HepG2 (cell line): ENCODE measurements around the gene LIMS2. TPM values are rescaled to one million over a fixed set of nuclear protein-coding genes. Genes with fewer than 3 reads are reported as not detected.

Source experiments
- ATAC-seq: fragments of 200-7000 bp; cut with Tn5 transposase; 3 replicates; pipeline ENCODE4 v1.9.1; 2020; ENCODE audit warnings: mild to moderate bottlenecking, moderate library complexity
- BruUV-seq: library from RNA; stranded (reverse); fragments of 400-500 nt; replicated peaks from 2 replicates; lab custom pipeline; 2021; lab: Mats Ljungman, UMichigan
- CTCF ChIA-PET: fragments of 300-600 bp; formaldehyde crosslinking; extraction: SDS; loops from one replicate; lab custom pipeline; 2021; ENCODE audit warnings: low total read pairs, inconsistent platforms, low intra/inter-chr PET ratio; lab: Yijun Ruan, JAX
- POLR2A ChIA-PET: fragments of 350-600 bp; sonication (Branson Sonifier 250); formaldehyde crosslinking; loops from one replicate; lab custom pipeline; 2020; ENCODE audit warnings: antibody characterized with exemption, inconsistent platforms; lab: Yijun Ruan, JAX
- DNase-seq: peaks from one replicate; pipeline ENCODE4 v3.0.0-alpha.2; 2015; ENCODE audit warnings: low spot score
- FAIRE-seq: peaks from 3 replicates; lab custom pipeline; 2011; peaks lifted over from hg19 to GRCh38; lab: Jason Lieb, UNC
- H2AFZ ChIP-seq: one replicate; pipeline ENCODE4 v1.6.1; 2011; ENCODE audit warnings: low read length, inconsistent platforms
- H3K27ac ChIP-seq: fragments of 300-600 bp; 3 replicates; pipeline ENCODE4 v1.8.0; 2011; ENCODE audit warnings: mixed run types, mild to moderate bottlenecking, mixed read lengths, low read length, inconsistent platforms; ENCODE audit not compliant: insufficient read depth; ENCODE audit errors: extremely low read length
- H3K27me3 ChIP-seq, 2 experiments: fragments of 200-600 bp in 1 of 2; 2 replicates in 1 of 2; 3 replicates in 1 of 2; pipeline versions ENCODE4 v1.6.0 to v1.8.0; 2011; ENCODE audit warnings: low read length in 2 of 2, mild to moderate bottlenecking in 2 of 2, moderate library complexity in 2 of 2, inconsistent platforms in 1 of 2; ENCODE audit not compliant: insufficient read depth in 2 of 2, control insufficient read depth in 1 of 2
- H3K36me3 ChIP-seq, 2 experiments: fragments of 200-600 bp in 1 of 2; replicated peaks in 1 of 2; 2 replicates in 1 of 2; 3 replicates in 1 of 2; pipeline versions ENCODE4 v1.5.1 to v1.8.0; 2011; ENCODE audit warnings: low read length in 2 of 2, inconsistent platforms in 1 of 2; ENCODE audit not compliant: insufficient read depth in 2 of 2, control insufficient read depth in 1 of 2
- H3K4me1 ChIP-seq: 2 replicates; pipeline ENCODE4 v1.5.1; 2012; ENCODE audit warnings: low read length, inconsistent platforms; ENCODE audit not compliant: insufficient read depth
- H3K4me2 ChIP-seq: 2 replicates; pipeline ENCODE4 v1.6.0; 2011; ENCODE audit warnings: low read depth, low read length, inconsistent platforms
- H3K4me3 ChIP-seq, 3 experiments: fragments of 200-600 bp in 1 of 3; sonication (generic), shearing (Covaris generic) in 1 of 3; replicated peaks in 1 of 3; 2 replicates each; pipeline ENCODE4 v1.5.1; 2011 to 2016; ENCODE audit warnings: low read length in 3 of 3, inconsistent platforms in 2 of 3, low read depth in 2 of 3, mild to moderate bottlenecking in 2 of 3, control low read depth in 1 of 3, mixed read lengths in 1 of 3; ENCODE audit not compliant: insufficient read depth in 1 of 3
- H3K79me2 ChIP-seq: one replicate; pipeline ENCODE4 v1.6.1; 2011; ENCODE audit warnings: low read length, inconsistent platforms; ENCODE audit not compliant: insufficient read depth
- H3K9ac ChIP-seq: 2 replicates; pipeline ENCODE4 v1.6.0; 2011; ENCODE audit warnings: mild to moderate bottlenecking, low read depth, low read length, inconsistent platforms; ENCODE audit not compliant: insufficient read depth
- H3K9me3 ChIP-seq: 2 replicates; pipeline ENCODE4 v1.5.1; 2012; ENCODE audit warnings: mild to moderate bottlenecking, low read length
- H4K20me1 ChIP-seq: 2 replicates; pipeline ENCODE4 v1.6.0; 2011; ENCODE audit warnings: inconsistent platforms, mild to moderate bottlenecking, low read length, moderate library complexity; ENCODE audit not compliant: insufficient read depth
- ARNT2 ChIP-seq: sonication (generic); formaldehyde crosslinking; IDR thresholded peaks from 2 replicates; pipeline ENCODE4 v1.8.0; 2022; ENCODE audit warnings: mild to moderate bottlenecking, low read depth, missing genetic modification reagents, moderate library complexity
- BCL3 ChIP-seq: sonication (generic); formaldehyde crosslinking; IDR thresholded peaks from 2 replicates; pipeline ENCODE4 v1.5.1; 2020; ENCODE audit warnings: mild to moderate bottlenecking, missing genetic modification reagents, moderate library complexity
- BHLHE40 ChIP-seq: IDR thresholded peaks from 2 replicates; pipeline ENCODE4 v1.6.1; 2011; ENCODE audit warnings: low read length, improper control_type of control experiment
- FOSL1 ChIP-seq: sonication (generic); formaldehyde crosslinking; IDR thresholded peaks from 2 replicates; pipeline ENCODE4 v1.9.0; 2021; ENCODE audit warnings: missing genetic modification reagents, borderline replicate concordance
- JARID2 ChIP-seq: sonication (generic); formaldehyde crosslinking; IDR thresholded peaks from 2 replicates; pipeline ENCODE4 v1.8.1; 2023; ENCODE audit warnings: missing genetic modification reagents, inconsistent platforms; ENCODE audit not compliant: insufficient replicate concordance
- PAF1 ChIP-seq: IDR thresholded peaks from 2 replicates; pipeline ENCODE4 v1.6.1; 2016; ENCODE audit warnings: missing genetic modification reagents, missing compliant biosample characterization
- RARA ChIP-seq: IDR thresholded peaks from 2 replicates; pipeline ENCODE4 v1.6.1; 2016; ENCODE audit warnings: missing genetic modification reagents, missing compliant biosample characterization
- RXRA ChIP-seq: sonication (generic); formaldehyde crosslinking; IDR thresholded peaks from 2 replicates; pipeline ENCODE4 v1.5.1; 2020; ENCODE audit warnings: missing genetic modification reagents
- SIX4 ChIP-seq: sonication (generic); formaldehyde crosslinking; IDR thresholded peaks from 2 replicates; pipeline ENCODE4 v1.4.0; 2020; ENCODE audit warnings: missing genetic modification reagents
- SOX5 ChIP-seq: IDR thresholded peaks from 2 replicates; pipeline ENCODE4 v1.6.1; 2016; ENCODE audit warnings: borderline replicate concordance
- ZNF362 ChIP-seq: sonication (generic); formaldehyde crosslinking; IDR thresholded peaks from 2 replicates; pipeline ENCODE4 v1.4.0; 2020; ENCODE audit warnings: missing genetic modification reagents, mild to moderate bottlenecking, borderline replicate concordance
- ZNF629 ChIP-seq: sonication (generic); formaldehyde crosslinking; conservative IDR thresholded peaks from 2 replicates; pipeline ENCODE4 v1.5.0; 2020; ENCODE audit warnings: missing genetic modification reagents
- WGBS: methylation state at CpG from one replicate; pipeline ENCODE4 v1.1.6; 2017; ENCODE audit warnings: low lambda C conversion rate; 5-methylcytosine and 5-hydroxymethylcytosine counted together
- in situ Hi-C: cut with HindIII; loops from 2 replicates; pipeline ENCODE4 v1.10.0; 2017; ENCODE audit warnings: low pct_unique_long_range_greater_than_20kb; ENCODE audit not compliant: extremely low pct_ligation_motif_present
- intact Hi-C: fragments of 100-400 bp; cut with micrococcal nuclease; formaldehyde crosslinking; loops from one replicate; pipeline ENCODE4 v1.10.0; 2022; ENCODE audit not compliant: unreplicated experiment
- polyA plus RNA-seq, 8 experiments: library from polyadenylated mRNA; depleted of rRNA in 3 of 8; stranded (reverse) in 7 of 8; unstranded in 1 of 8; fragments of >200 nt; fragmentation: Illumina TruSeq in 4 of 8; extraction: Trizol in 4 of 8; gene quantifications; 2 replicates each; pipeline versions ENCODE4 v1.2.1 to v1.2.3, GENCODE V29; 2011 to 2016; ENCODE audit warnings: low read depth in 4 of 8, missing spikeins in 1 of 8, mixed read lengths in 1 of 8; ENCODE audit not compliant: insufficient read depth in 1 of 8
- total RNA-seq, 5 experiments: library from RNA; depleted of rRNA; stranded (reverse); fragments of >200 nt; fragmentation: Illumina TruSeq; extraction: Trizol; gene quantifications; 2 replicates each; pipeline ENCODE4 v1.2.3, GENCODE V29; 2016; ENCODE audit warnings: low read depth in 1 of 5

Gene LIMS2
- total and polyA plus RNA-seq, 2 of the 13 experiments (the other 11 are each of a cell fraction or from before 2014, with no cell fraction given), result 1.0 to 1.9 TPM

- ChIA-PET POLR2A (no interaction called here), CTCF (no interaction called here)
- DNase-seq (no peak), ATAC-seq (no peak), FAIRE-seq (peak; percentile 30)
- 0 out of 2 replicates have a peak, but pooled peaks have one; percentile 23 for TF ChIP-seq RXRA (CRISPR knock-in tag)
- 0 out of 2 replicates have a peak, but pooled peaks have one; percentile 10 for TF ChIP-seq SOX5
- peak; percentile 49; the same call in 1 of the 2 replicates for TF ChIP-seq BHLHE40
- no peak for TF ChIP-seq BCL3 (CRISPR knock-in tag)
- 0 out of 2 replicates have a peak, but pooled peaks have one; percentile 21 for TF ChIP-seq RARA
- peaks cover 2 to 61% of the 10 kb centered on the region in 2 experiments; a peak in 4 of 5 replicates for H3K27me3 ChIP-seq
- 36% methylated on average over 8 of the region's 9 CpGs for WGBS
- H3K9ac ChIP-seq, result no peak overlapping the region
- no peak overlapping the region for H3K4me2 ChIP-seq
- H4K20me1 ChIP-seq, result no peaks in the 10 kb centered on the region
- BruUV-seq, result no TSS peak
- H3K4me1 ChIP-seq, result peaks cover 14% of the 10 kb centered on the region
- intact Hi-C loops, result no loop called here
- H3K79me2 ChIP-seq, result no peaks in the 10 kb centered on the region
- no peak overlapping the region for H3K4me3 ChIP-seq
- no peaks in the 10 kb centered on the region for H3K9me3 ChIP-seq
- H2AFZ ChIP-seq, result no peak overlapping the region
- H3K36me3 ChIP-seq, result no peaks in the 10 kb centered on the region
- in situ Hi-C loops, result no loop called here
- H3K27ac ChIP-seq, result no peak overlapping the region
Observed at GRCh38 chr2:127662937-127663565, 12.3 kb downstream of the LIMS2 start.

- no peak for DNase-seq
- ChIA-PET POLR2A (no interaction called here), CTCF (no interaction called here)
- ATAC-seq, result peak; percentile 6; the same call in 1 of the 3 replicates
- Histone ChIP-seq H2AFZ (no peak overlapping the region), H3K4me1 (peaks cover 14% of the 10 kb centered on the region), H3K79me2 (no peaks in the 10 kb centered on the region), H3K4me3 (no peak overlapping the region), H3K9me3 (no peaks in the 10 kb centered on the region), H3K27ac (no peak overlapping the region), H3K4me2 (peak overlapping the region; percentile 17; the same call in 1 of the 2 replicates), H4K20me1 (no peaks in the 10 kb centered on the region), H3K9ac (no peak overlapping the region), H3K36me3 (no peaks in the 10 kb centered on the region), H3K27me3 (peaks cover 2 to 61% of the 10 kb centered on the region in 2 experiments; a peak in 4 of 5 replicates)
- BruUV-seq, result no TSS peak
- in situ Hi-C loops, result no loop called here
- intact Hi-C loops, result no loop called here
- FAIRE-seq, result no peak
- WGBS, result 6% methylated on average over 8 of the region's 9 CpGs
- no peak for TF ChIP-seq ARNT2 (CRISPR knock-in tag)
- no peak for TF ChIP-seq ZNF362 (CRISPR knock-in tag)
- peak; percentile 54; the same call in 1 of the 2 replicates for TF ChIP-seq ZNF629 (CRISPR knock-in tag)
- no peak for TF ChIP-seq FOSL1
- no peak for TF ChIP-seq SIX4 (CRISPR knock-in tag)
- TF ChIP-seq PAF1 (CRISPR knock-in tag), result no peak
- no peak for TF ChIP-seq JARID2 (CRISPR knock-in tag)
Observed at GRCh38 chr2:127661949-127662510, 13.3 kb downstream of the LIMS2 start.
